ENCODE results near the gene FIG4. TPM values are rescaled to one million over a fixed set of nuclear protein-coding genes. Genes with fewer than 3 reads are reported as not detected.
A peak's percentile ranks its signal among the peaks of the same experiment; 100 is the strongest.
"Not testable (repeated sequence)": the region's sequence is repeated elsewhere in the genome, so short reads cannot be mapped to it uniquely, and the experiment has no call there.

FIG4 gene
- total and polyA plus RNA-seq, 4 donors: 10.8 to 20.4 (median 15.5) TPM

DNA sequence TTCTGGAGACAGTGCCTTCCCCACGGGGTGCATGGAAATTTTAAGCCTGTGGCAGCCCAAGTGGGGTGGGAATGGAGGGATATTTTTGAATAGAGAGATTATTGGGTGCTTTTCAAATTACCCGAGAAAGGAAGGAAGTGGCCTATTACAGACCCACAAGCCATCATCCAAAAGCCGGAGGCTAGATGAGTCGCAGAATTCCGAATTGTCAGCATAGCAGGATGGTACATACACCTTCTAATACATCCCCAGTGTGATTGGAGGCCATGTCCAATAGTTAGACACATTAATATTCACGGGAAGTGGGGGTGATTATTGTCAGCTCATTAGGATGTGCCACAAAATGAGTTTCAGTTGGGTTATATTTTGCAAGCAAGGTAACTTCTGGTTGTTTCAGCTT, 133.0 kb downstream of the FIG4 start:
- Histone ChIP-seq H3K36me3 (ENCODE audit: control insufficient read depth in 4 of 4, insufficient read depth in 4 of 4, low read length in 4 of 4) (peaks cover 0 to 5% (median 2%) of the 10 kb centered on the region in 4 donors), H3K9me3 (ENCODE audit: control insufficient read depth in 4 of 4, insufficient read depth in 3 of 4, low read length in 3 of 4) (no peaks in the 10 kb centered on the region), H3K9ac (ENCODE audit: insufficient read depth in 1 of 2, low read length in 2 of 2) (no peak overlapping the region), H3K4me3 (no peak overlapping the region), H3K4me1 (ENCODE audit: control insufficient read depth in 5 of 5, insufficient read depth in 5 of 5, low read length in 5 of 5) (peaks cover 0 to 16% (median 0%) of the 10 kb centered on the region in 5 donors), H3K27me3 (ENCODE audit: control insufficient read depth in 3 of 3, insufficient read depth in 3 of 3, low read length in 2 of 3) (no peaks in the 10 kb centered on the region), H3K27ac (ENCODE audit: low read depth in 1 of 2, low read length in 1 of 2) (no peak overlapping the region)
- 53 to 73% methylated on average over 6 of the region's 6 CpGs for WGBS, 2 donors
- DNase-seq: no peak
- TF ChIP-seq, protein P1, sequence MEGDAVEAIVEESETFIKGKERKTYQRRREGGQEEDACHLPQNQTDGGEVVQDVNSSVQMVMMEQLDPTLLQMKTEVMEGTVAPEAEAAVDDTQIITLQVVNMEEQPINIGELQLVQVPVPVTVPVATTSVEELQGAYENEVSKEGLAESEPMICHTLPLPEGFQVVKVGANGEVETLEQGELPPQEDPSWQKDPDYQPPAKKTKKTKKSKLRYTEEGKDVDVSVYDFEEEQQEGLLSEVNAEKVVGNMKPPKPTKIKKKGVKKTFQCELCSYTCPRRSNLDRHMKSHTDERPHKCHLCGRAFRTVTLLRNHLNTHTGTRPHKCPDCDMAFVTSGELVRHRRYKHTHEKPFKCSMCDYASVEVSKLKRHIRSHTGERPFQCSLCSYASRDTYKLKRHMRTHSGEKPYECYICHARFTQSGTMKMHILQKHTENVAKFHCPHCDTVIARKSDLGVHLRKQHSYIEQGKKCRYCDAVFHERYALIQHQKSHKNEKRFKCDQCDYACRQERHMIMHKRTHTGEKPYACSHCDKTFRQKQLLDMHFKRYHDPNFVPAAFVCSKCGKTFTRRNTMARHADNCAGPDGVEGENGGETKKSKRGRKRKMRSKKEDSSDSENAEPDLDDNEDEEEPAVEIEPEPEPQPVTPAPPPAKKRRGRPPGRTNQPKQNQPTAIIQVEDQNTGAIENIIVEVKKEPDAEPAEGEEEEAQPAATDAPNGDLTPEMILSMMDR (IDR thresholded peaks at IDR 0.05; ENCODE audit: control extremely low read depth, extremely low read depth): no peak
- no peak for ATAC-seq (ENCODE audit: insufficient read depth, low FRiP score)

- no peak for DNase-seq
- Histone ChIP-seq H3K9ac (ENCODE audit: insufficient read depth in 1 of 2, low read length in 2 of 2) (no peak overlapping the region), H3K9me3 (ENCODE audit: control insufficient read depth in 4 of 4, insufficient read depth in 3 of 4, low read length in 3 of 4) (peaks cover 0 to 3% (median under 1%) of the 10 kb centered on the region in 4 donors), H3K4me1 (ENCODE audit: control insufficient read depth in 5 of 5, insufficient read depth in 5 of 5, low read length in 5 of 5) (peaks cover 0 to 5% (median 0%) of the 10 kb centered on the region in 5 donors), H3K4me3 (no peak overlapping the region), H3K27me3 (ENCODE audit: control insufficient read depth in 3 of 3, insufficient read depth in 3 of 3, low read length in 2 of 3) (no peaks in the 10 kb centered on the region), H3K27ac (ENCODE audit: low read depth in 1 of 2, low read length in 1 of 2) (no peak overlapping the region), H3K36me3 (ENCODE audit: control insufficient read depth in 4 of 4, insufficient read depth in 4 of 4, low read length in 4 of 4) (peaks cover 0 to 5% (median 2%) of the 10 kb centered on the region in 4 donors)
- TF ChIP-seq, protein P1 (IDR thresholded peaks at IDR 0.05; ENCODE audit: control extremely low read depth, extremely low read depth): no peak
- no peak for ATAC-seq (ENCODE audit: insufficient read depth, low FRiP score)
- 98% methylated on average over 2 of the region's 2 CpGs for WGBS, 2 donors
Observed at GRCh38 chr6:109826551-109826950, 135.5 kb downstream of the FIG4 start.

- H3K27ac ChIP-seq (ENCODE audit: low read depth in 1 of 2, low read length in 1 of 2); H3K9me3 ChIP-seq (ENCODE audit: control insufficient read depth in 4 of 4, insufficient read depth in 3 of 4, low read length in 3 of 4); H3K9ac ChIP-seq (ENCODE audit: insufficient read depth in 1 of 2, low read length in 2 of 2); H3K27me3 ChIP-seq (ENCODE audit: control insufficient read depth in 3 of 3, insufficient read depth in 3 of 3, low read length in 2 of 3); H3K36me3 ChIP-seq (ENCODE audit: control insufficient read depth in 4 of 4, insufficient read depth in 4 of 4, low read length in 4 of 4); H3K4me3 ChIP-seq; H3K4me1 ChIP-seq (ENCODE audit: control insufficient read depth in 5 of 5, insufficient read depth in 5 of 5, low read length in 5 of 5); DNase-seq; ATAC-seq (ENCODE audit: insufficient read depth, low FRiP score): not testable (repeated sequence)
Observed at GRCh38 chr6:109831352-109831751, 140.3 kb downstream of the FIG4 start.

- TF ChIP-seq, protein P1 (IDR thresholded peaks at IDR 0.05; ENCODE audit: control extremely low read depth, extremely low read depth): no peak
- Histone ChIP-seq H3K4me3 (no peak overlapping the region), H3K9me3 (ENCODE audit: control insufficient read depth in 4 of 4, insufficient read depth in 3 of 4, low read length in 3 of 4) (peaks cover 0 to 3% (median under 1%) of the 10 kb centered on the region in 4 donors), H3K4me1 (ENCODE audit: control insufficient read depth in 5 of 5, insufficient read depth in 5 of 5, low read length in 5 of 5) (peaks cover 0 to 9% (median 0%) of the 10 kb centered on the region in 5 donors), H3K27ac (ENCODE audit: low read depth in 1 of 2, low read length in 1 of 2) (no peak overlapping the region), H3K9ac (ENCODE audit: insufficient read depth in 1 of 2, low read length in 2 of 2) (no peak overlapping the region), H3K27me3 (ENCODE audit: control insufficient read depth in 3 of 3, insufficient read depth in 3 of 3, low read length in 2 of 3) (no peaks in the 10 kb centered on the region), H3K36me3 (ENCODE audit: control insufficient read depth in 4 of 4, insufficient read depth in 4 of 4, low read length in 4 of 4) (no peaks in the 10 kb centered on the region)
- ATAC-seq (ENCODE audit: insufficient read depth, low FRiP score): no peak
- DNase-seq: peak in 2 of 3 donors; percentile 33 to 60
- 43 to 70% methylated on average over 3 of the region's 3 CpGs for WGBS, 2 donors
Observed at GRCh38 chr6:109834131-109834530, 143.0 kb downstream of the FIG4 start.

Data from lung (tissue), 12 donors.